Globus pallidus (tissue), 1 donor: ENCODE data around the gene CTDSP2.

Source experiments
- DNase-seq: peaks from one replicate; pipeline ENCODE4 v3.0.0-alpha.2; 2015; ENCODE audit warnings: low spot score

CTDSP2 gene

DNA sequence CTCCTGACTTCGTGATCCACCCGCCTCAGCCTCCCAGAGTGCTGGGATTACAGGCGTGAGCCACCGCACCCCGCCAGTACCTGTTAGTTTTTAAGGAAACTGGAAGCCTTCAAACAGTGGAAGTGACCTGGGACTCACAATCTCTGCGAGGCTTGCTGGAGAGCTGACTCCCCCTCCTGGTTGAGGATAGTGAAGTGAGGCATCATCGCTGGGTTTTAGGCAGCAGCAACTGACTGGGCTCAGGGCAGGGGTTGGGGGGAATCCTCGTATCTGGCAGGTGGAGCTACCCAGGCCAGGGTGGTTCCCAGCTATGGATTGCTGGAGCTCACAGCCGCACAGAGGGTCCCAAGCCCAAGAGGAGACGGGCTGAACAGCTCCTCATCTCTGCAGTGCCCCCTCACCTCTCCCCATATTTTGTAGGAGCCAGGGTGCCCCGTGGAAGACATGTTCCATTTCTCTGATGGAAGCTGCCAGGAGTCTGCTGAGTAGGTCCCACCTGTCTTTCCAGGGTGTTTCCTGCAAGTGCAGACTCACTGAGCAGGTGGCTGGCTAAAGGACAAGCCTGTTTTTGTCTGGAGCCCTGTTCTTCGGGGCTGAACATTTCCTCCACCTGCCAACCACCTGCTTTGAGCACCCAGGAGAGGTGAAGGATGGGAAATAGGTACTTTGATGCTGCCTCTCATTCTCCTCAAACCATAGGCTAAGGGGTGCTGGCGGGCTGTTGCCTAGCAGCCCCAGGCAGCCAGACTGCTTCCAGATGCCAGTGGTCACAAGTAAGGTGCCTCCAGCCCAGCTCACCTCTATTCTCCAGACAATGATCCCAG, 31.1 kb downstream of the CTDSP2 start:
- DNase-seq: no peak

DNA sequence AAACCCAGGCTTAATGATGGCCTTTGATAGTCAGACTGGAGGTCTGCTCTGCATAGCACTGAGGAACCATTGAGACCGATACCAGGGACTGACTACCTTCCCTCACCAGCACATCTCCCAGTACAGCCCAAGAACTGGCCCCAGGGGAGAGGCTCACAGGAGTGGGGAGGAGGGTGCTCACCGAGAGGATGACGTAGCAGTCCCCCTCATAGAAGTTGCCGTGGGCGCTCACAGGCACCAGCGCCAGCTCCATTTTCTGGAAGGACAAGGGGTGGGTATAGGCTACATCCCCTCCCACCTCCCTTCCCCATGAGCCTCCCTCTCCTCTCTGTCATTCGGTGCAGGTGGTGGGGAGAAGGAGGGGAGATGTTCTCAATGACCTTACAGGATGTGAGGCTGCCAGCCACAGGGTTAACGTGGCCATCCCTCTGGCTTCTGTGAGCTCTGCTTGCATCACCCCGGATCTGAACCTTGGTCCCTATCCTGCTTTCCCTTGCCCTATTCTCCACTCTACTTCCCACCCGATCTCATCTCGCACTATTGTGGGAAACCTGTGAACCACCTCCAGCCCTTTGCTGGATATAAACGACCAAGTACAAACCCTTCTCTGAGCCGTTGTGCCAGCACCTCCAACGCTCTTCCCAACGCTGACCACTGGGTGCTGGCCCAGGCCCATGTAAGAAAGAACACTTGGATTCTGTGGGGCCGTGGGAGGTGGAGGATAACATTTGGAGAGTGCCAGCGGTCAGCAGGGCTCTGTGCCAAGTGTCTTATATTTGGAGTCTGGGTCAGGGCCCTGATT, 32.4 kb downstream of the CTDSP2 start:
- no peak for DNase-seq

DNA sequence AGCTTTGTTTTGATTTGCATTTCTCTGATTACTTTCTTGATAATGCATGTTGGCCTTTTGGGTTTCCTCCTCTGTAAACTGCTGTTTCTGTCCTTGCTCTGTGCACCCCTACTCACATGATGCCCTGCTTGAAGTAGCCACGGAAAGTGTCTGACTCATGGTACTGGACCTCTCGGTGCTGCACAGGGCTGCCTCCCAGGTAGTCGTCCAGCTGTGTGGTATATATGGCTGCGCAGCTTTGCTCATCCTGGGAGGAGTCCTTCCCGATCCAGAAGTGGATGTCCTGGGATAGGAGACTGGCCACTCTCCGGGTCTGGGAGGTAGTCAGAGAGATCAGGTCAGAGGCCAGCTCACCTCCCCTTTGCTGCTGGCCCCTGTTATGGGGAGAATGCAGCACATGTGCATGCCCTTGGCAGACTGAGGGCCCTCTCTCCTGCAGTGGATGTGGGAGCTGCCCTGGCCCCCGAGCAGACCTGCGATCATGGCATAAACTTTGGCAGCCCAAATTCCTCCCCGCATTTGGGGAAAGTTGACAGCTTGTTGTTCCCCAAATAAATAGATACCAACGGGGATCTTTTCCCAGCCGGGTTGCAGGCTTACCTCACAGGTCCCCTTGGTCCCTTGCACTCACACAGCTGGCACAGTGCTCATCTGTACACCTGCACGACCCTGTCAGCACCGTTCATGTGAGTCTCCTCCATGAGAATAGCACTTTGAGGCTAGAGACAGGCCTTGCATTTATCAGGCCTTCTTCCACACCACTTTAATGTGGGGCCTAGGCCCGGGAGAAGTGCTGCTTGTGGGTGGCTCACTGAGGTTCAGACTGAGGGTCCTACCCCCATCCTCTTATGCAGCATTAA, 33.2 kb downstream of the CTDSP2 start:
- no peak for DNase-seq

DNA sequence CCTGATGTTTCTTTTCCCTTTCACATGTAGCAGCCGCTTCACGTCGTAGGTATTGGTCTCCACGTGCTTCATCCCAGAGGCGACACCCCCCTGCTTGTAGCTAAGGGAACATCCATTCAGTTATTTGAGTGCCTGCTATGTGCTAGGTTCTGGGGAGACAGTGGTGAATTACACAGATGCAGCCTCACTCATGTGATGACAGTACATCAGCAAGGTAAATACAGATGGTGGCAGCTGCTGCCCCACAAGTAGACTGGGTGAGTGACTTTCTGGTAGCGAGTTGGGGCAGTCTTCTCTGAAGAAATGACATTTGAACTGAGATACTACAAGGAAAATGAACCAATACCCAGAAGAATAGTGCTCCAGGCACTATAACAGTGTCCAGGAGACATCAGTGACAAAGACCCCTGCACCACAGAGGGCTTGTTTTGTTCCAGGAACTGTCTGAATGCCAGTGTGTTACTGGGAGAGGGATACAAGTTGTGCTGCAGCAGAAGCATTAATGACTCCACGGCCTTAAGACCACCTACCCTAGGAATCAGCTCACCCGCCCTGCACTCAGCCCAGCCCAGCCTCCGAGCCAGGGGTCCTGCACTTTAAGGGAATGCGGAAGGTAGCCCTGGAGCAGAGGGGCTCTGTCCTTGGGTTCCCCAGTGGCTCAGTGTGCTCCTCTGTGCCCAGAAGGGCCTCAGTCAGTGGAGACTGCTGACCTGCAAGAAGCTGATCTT, 35.3 kb downstream of the CTDSP2 start:
- no peak for DNase-seq

DNA sequence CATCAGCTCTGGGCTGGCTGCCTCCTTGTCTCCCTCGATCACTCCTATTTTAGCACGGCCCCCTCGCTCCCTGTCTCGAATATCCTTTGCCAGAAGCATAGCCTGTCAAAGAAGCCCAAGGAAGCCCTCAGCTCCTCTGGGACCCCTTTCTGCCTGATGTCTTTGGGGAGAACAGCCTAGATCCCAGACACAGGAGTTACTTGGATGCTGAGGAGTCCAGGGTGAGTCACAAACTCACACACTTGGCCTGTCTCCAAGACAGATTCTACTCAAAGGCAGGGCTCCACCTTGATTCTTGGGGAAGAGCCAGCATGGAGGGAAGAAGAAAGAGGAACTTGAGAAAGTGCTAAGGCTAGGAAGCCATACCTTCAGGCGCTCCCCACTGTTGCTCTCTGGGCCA, 36.1 kb downstream of the CTDSP2 start:
- no peak for DNase-seq

DNA sequence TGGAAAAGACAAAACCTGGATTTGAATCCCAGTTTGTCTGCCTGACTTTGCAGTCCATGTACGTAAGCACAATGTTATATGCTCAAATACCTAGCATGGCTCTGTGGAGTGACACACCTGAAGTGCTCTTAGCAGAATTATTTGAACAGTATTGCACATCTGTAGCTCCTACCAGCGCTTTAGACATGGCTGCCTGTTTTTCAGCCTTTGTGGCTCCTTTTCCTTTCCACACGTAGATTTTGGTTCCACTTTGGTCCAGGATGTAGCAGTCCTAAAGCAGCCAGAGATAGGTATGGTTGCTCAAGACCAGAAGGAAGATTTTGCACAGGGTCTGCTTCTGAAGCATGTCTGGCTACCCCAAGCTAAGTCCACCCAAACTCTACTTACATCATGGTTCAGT, 37.1 kb downstream of the CTDSP2 start:
- DNase-seq: no peak

DNA sequence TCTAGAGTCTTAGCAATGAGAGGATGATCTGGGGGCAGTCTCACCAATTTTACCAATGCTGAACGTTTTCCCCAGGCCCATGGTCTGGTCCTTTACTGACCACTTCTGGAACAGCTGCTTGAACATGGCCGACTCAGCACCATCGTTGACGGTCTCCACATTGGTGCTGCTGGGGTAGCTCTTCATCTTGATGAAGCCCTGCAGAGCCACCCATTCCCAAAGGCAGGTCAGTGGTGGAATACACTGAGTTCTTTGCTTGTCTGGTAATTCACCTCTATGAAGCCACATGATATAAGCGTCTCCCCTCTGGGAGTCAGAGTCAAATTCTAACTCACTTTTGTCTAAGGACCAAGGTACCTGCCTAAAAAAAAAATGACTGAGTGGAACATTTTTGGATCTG, 38.2 kb downstream of the CTDSP2 start:
- no peak for DNase-seq

DNA sequence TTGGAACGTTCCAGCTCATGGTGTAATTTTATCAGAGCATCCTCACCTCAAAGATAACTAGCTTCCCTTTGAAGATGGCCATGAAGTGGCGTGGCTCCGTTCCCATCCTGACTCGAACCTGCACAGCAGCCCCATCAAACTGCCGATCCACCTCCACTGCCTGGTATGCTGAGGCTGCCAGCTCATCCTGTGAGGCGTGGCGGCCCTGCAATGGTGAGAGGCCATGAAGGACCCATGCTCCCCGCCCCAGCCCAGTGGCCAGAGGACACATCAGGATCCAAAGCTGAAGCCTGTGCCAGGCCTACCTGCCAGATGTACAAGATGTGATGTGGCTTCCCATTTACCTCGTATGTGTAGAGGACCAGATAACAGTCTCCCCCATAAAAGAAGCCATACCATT, 39.2 kb downstream of the CTDSP2 start:
- DNase-seq: no peak

DNA sequence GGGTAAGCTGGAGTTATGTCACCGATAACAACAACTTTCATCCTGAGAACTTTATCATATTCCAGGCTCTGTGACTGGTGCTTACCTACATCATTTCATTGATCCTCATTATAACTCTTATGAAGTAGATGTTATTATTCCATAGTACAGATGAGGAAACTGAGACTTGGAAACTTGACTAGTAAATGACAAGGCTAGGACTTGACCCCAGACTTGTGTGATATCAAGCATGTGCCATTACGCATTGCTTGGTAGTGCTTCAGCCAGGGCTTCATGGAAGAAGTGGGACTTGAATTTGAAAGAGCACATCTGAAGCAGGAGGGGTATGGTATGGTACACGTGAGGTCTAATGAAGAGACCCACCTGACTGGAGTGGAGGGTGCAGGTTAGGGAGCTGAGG, 39.9 kb downstream of the CTDSP2 start:
- no peak for DNase-seq

DNA sequence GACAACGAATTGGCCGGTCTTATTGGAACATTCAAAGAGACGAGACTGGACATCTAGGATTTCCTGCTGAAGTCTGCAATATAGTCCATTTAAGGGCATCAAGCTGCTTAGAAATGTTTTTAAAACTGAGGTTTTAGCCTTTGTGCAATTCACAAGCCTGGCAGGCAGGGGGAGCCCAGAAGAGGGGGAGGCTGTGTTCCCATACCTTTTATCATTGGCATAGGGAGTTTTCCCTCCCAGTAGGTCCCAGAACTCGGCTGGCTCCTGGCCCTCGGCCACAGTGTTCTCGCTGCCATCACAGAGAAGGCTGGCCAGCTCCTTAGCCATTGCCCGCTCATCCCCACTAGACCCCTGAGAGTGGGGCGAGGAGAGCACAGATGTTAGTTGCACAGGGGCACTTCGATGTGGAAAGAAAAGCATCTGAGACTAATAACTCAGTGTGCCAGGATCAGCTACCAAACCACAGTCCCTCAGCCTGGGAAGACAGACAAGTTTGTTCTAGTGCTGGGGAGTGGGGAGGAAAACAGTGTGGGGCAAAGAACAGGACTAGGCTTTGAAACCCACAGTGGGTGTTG, 43.1 kb downstream of the CTDSP2 start:
- no peak for DNase-seq

DNA sequence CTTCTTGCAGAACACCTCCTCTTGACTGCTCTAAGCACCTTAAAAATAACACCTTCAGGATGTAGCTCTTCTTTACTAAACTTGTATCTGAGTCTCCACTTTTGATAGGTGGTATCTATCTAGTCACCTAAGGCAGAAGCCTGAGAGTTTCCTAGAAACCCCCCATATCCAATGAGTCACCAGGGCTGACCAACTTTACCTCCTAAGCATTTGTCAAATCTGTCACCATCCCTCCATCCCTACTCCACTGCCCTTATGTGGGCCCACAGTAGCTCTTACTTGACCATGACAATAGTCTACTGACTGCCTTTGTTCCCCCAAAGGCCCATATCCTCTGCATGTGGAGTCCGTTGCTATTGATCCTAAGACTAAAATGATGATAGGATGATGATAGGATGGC, 43.9 kb downstream of the CTDSP2 start:
- DNase-seq: no peak

DNA sequence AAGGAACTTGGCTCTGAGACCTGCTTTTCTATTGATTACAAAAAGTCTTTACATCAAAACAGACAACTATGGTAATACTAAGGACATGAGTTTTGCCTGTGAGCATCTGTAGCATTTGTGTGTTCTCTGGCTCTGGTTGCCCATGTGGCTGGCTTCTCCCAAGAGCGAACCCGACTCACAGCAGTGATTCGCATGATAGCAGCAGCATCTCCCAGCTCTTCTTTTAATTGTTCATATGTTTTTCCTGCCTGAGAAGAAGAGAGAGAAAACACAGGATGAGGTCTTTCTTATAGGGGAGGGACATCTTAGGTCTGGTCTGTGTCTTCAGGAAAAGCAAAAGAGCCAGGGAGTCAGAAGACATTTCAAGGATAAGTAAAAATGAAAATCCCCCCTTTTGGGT, 45.6 kb downstream of the CTDSP2 start:
- no peak for DNase-seq

DNA sequence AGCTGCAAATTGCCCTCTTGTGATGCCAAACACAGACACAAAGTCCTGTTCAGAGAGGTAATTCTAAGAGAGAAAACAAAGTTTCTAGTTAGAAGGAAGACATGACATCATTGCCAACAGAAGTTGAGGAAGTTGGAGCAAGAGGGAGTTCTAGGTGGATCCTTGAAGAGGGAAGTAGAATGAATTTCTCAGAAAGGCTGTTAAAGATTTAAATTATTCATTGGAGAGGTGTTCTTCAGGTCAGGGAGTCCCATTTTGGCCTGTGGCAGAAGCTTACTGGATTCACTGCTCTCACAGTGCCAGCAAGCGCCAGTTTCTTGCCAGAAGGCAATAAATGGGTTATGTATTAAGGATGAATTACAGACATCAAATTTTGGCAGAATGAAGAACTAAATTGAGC, 48.6 kb downstream of the CTDSP2 start:
- DNase-seq: no peak

DNA sequence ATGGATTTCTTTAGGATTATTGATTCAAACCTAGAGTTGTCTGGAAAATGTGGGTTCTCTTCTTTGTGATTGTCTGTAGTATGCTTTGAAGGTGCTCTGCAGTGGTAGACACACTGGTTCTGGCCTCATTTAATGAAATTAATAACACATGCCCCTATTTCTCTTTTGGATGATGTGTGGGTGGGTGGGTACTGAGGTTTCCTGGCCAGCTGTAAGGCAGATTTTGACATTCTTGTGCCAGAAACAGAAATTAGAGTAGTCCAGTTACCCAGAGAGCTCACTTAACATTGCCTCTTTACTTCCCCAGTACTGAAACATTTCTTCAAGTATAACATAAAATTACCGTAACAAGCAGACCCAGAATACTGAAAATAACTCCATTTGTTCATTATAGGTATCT, 49.5 kb downstream of the CTDSP2 start:
- DNase-seq: no peak

DNA sequence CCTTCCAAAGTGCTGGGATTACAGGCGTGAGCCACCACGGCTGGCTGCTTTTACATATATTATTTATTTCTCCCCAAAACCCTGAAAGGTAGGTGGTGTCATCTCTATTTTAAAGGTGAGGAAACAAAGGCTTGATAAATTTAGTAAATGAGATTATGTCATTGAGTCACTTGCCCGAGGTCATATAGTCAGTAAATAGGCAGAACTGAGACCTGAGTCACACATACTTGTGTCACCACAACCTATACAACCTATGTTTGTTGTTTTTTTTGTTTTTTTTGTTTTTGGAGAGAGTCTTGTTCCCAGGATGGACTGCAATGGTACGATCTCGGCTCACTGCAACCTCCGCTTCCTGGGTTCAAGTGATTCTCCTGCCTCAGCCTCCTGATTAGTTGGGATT, 51.2 kb downstream of the CTDSP2 start:
- DNase-seq: no peak

DNA sequence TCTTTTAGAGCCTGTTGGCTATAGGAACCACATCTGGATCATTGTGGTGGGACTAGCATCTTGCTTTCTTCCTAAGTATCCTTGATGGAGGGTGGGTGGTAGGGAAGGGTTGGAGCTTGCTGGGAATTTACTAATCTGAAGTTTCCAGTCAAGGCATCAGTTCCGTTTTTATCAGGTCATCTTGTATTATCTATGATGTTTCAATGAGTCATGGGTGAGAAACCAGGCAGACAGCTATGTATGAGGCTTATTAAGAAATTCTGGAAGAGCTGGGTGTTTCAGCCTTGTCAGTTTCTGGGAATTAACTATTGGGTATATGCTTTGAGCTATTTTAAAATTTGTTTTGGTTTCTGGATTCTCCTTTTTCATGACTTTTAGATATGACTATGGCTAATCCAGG, 52.6 kb downstream of the CTDSP2 start:
- no peak for DNase-seq

DNA sequence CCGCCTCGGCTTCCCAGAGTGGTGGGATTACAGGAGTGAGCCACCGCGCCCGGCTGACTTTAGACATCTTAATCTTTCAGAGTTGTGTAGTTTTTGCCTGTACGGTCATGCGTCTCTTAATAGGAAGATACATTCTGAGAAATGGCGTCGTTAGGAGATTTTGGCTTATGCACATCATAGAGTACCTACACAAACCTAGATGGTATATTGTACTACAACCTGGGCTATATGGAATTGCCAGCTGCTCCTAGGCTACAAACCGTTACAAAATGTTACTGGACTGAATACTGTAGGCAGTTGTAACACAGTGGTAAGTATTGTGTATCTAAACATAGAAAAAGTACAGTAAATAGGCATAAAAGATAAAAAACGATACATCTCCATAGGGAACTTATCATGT, 62.7 kb downstream of the CTDSP2 start:
- DNase-seq: no peak

DNA sequence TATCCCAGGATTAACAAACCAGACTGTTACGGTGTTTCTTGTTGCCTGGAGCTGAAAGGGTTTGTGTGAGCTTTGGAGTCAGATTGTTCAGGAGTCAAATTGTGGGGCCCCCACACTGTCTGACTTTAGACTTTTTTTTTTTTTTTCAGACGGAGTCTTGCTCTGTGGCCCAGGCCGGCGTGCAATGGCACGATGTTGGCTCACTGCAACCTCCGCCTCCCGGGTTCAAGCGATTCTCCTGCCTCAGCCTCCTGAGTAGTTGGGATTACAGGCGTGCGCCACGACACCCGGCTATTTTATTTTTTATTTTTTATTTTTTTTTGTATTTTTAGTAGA, 63.1 kb downstream of the CTDSP2 start:
- DNase-seq: no peak

DNA sequence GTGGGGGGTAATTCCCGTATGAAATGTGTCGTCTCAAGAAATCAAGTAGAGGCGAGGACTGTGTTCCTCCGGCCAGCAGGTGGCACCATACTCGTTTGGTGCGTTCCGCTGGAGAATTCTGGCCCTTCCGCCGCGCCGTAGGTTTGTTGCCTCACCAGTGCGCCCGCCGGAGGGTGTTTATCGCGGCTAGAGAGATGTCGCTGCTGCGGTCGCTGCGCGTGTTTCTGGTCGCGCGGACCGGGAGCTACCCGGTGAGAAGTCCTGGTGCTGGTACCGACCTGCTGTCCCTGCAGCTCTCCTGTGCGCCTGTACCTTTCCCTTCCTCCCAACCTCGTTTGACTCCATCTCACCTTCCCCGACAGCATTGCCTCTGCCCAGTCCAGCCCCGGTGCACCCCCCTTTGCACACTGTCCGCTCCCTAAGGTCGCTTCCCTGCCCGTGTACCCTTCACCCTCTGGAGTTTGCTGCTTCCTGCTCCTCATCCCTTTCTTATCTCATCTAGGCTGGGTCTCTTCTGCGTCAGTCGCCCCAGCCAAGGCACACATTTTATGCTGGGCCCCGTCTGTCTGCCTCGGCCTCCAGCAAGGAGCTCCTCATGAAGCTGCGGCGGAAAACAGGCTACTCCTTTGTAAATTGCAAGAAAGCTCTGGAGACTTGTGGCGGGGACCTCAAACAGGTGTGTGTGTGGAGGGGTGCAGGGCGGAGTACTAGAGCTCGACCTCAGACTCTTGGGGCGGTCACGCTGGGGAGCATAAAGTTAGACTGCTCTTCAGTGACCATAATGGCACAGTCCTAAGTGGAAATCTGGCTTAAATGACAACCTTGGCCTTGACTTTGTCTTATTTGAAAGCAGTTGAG, 63.7 kb downstream of the CTDSP2 start, which contains the start of gene TSFM:
Gene TSFM (plus strand): TSS at position 180 of the 858 bp plus-strand sequence. CDS start 15 bp downstream, at position 195.
- peak; percentile 90 for DNase-seq

DNA sequence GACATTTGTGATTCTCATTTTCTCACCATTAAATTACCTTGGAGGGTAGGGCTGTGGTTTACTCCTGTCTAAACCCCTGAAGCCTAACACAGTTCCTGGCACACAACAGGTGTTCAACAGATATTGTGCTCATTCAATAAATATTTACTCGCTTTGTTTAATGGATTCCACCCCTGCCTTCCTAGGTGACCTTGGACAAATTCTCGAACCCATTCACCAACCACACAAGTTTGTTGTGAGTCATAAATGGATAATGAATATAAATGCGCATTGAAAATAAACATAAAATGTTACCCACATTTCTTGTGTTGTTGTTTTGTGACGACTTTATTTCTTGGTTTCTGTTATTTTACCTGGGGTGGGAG, 64.3 kb downstream of the CTDSP2 start:
- no peak for DNase-seq

DNA sequence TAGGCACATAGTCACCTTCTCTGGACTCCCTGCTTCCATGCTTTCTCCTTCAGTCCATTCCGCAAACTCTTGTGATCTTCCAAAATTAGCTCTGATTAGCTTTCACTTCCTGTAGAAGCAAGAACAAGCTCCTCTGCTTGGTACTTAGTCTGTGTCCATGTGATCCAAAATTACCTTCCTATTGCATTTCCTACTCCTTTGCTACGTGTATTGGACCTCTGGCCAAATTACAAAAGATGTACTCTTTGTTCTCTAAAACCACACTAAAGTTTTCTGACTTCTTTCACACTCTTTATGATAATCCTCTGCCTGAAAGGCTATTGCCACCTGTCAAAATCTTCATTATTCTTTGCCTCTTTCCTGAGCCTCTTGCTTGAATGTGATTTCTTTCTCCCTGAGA, 64.7 kb downstream of the CTDSP2 start:
- no peak for DNase-seq
